ENCODE results near the gene GMCL1.

DNA sequence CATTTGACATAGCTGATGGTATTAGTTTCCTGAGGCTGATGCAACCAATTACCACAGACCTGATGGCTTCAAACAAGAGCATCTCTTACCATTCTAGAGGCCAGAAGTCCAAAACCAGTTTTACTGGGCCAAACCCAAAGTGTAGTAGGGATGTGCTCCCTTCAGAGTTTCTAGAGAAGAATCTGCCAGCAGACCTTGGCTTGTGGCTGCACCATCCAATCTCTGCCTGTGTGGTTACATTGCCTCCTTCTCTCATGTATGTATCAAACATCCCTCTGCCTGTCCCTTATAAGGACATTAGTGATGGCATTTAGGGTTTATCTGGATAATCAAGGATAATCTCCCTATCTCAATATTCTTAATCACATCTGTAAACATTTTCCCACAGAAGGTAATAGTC lies 59.8 kb downstream of the GMCL1 start:
- TF ChIP-seq, protein P1, sequence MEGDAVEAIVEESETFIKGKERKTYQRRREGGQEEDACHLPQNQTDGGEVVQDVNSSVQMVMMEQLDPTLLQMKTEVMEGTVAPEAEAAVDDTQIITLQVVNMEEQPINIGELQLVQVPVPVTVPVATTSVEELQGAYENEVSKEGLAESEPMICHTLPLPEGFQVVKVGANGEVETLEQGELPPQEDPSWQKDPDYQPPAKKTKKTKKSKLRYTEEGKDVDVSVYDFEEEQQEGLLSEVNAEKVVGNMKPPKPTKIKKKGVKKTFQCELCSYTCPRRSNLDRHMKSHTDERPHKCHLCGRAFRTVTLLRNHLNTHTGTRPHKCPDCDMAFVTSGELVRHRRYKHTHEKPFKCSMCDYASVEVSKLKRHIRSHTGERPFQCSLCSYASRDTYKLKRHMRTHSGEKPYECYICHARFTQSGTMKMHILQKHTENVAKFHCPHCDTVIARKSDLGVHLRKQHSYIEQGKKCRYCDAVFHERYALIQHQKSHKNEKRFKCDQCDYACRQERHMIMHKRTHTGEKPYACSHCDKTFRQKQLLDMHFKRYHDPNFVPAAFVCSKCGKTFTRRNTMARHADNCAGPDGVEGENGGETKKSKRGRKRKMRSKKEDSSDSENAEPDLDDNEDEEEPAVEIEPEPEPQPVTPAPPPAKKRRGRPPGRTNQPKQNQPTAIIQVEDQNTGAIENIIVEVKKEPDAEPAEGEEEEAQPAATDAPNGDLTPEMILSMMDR (IDR thresholded peaks at IDR 0.05), result no peak
- no peak for TF ChIP-seq EP300 (IDR thresholded peaks at IDR 0.05)
- no peak for TF ChIP-seq POLR2A (IDR thresholded peaks at IDR 0.05)
- TF ChIP-seq POLR2AphosphoS5 (IDR thresholded peaks at IDR 0.05), result no peak

Measured in stomach (tissue), 4 donors.